GM12878 (cell line): ENCODE data around the gene ZNF426. TPM values are rescaled to one million over a fixed set of nuclear protein-coding genes. Genes with fewer than 3 reads are reported as not detected.

Experiments used
- ATAC-seq: fragments of 200-7000 bp; cut with Tn5 transposase; 3 replicates; pipeline ENCODE4 v1.9.1; 2020; ENCODE audit warnings: mild to moderate bottlenecking, moderate library complexity
- BruUV-seq: library from RNA; stranded (reverse); fragments of 400-500 nt; replicated peaks from 2 replicates; lab custom pipeline; 2021; lab: Mats Ljungman, UMichigan
- CTCF ChIA-PET: fragments of 300-600 bp; sonication (Branson Sonifier 250); formaldehyde crosslinking; extraction: SDS; loops from one replicate; lab custom pipeline; 2021; ENCODE audit warnings: inconsistent platforms; lab: Yijun Ruan, JAX
- POLR2A ChIA-PET: fragments of 350-600 bp; formaldehyde crosslinking; extraction: SDS; loops from one replicate; lab custom pipeline; 2021; ENCODE audit warnings: inconsistent platforms; lab: Charles Lee
- RAD21 ChIA-PET: fragments of 300-600 bp; sonication (Branson Sonifier 250); formaldehyde crosslinking; loops from one replicate; lab custom pipeline; 2023; ENCODE audit warnings: antibody characterized with exemption; ENCODE audit not compliant: unreplicated experiment; lab: Charles Lee
- SMC1A ChIA-PET: fragments of 300-600 bp; sonication (Branson Sonifier 250); formaldehyde crosslinking; loops from one replicate; lab custom pipeline; 2023; ENCODE audit not compliant: unreplicated experiment, uncharacterized antibody; lab: Charles Lee
- DNase-seq: peaks from one replicate; pipeline ENCODE4 v3.0.0-alpha.2; 2011; ENCODE audit warnings: low read depth, low spot score
- FAIRE-seq: peaks from 3 replicates; lab custom pipeline; 2011; peaks lifted over from hg19 to GRCh38; lab: Jason Lieb, UNC
- H2AFZ ChIP-seq: 2 replicates; pipeline ENCODE4 v1.6.0; 2011; ENCODE audit warnings: low read depth, low read length, control low read depth; ENCODE audit not compliant: control insufficient read depth
- H3K27ac ChIP-seq: 2 replicates; pipeline ENCODE4 v1.5.1; 2011; ENCODE audit warnings: control low read depth; ENCODE audit not compliant: control insufficient read depth, insufficient read depth
- H3K27me3 ChIP-seq, 2 experiments: replicated peaks in 1 of 2; 2 replicates each; pipeline versions ENCODE4 v1.6.0 to v1.6.1; 2011; ENCODE audit warnings: low read length in 1 of 2; ENCODE audit not compliant: control insufficient read depth in 2 of 2, insufficient read depth in 2 of 2
- H3K36me3 ChIP-seq, 2 experiments: 2 replicates each; pipeline ENCODE4 v1.5.1; 2011; ENCODE audit warnings: low read length in 1 of 2; ENCODE audit not compliant: control insufficient read depth in 2 of 2, insufficient read depth in 2 of 2
- H3K4me1 ChIP-seq: 2 replicates; pipeline ENCODE4 v1.6.1; 2011; ENCODE audit warnings: mild to moderate bottlenecking, low read length, moderate library complexity, mixed read lengths; ENCODE audit not compliant: control insufficient read depth, insufficient read depth
- H3K4me2 ChIP-seq: 2 replicates; pipeline ENCODE4 v1.6.0; 2011; ENCODE audit warnings: control low read depth; ENCODE audit not compliant: control insufficient read depth, insufficient read depth
- H3K4me3 ChIP-seq: fragments of 200-600 bp; sonication (generic); 2 replicates; pipeline ENCODE4 v1.5.1; 2016
- H3K79me2 ChIP-seq: 2 replicates; pipeline ENCODE4 v1.6.0; 2011; ENCODE audit warnings: low read length; ENCODE audit not compliant: control insufficient read depth, insufficient read depth
- H3K9ac ChIP-seq: 2 replicates; pipeline ENCODE4 v1.8.0; 2011; ENCODE audit warnings: low read length, control low read depth, mixed read lengths; ENCODE audit not compliant: control insufficient read depth, insufficient read depth
- H3K9me3 ChIP-seq: replicated peaks from 3 replicates; pipeline ENCODE4 v1.5.1; 2011; ENCODE audit warnings: mild to moderate bottlenecking, low read length; ENCODE audit not compliant: control insufficient read depth, insufficient read depth
- H4K20me1 ChIP-seq: 2 replicates; pipeline ENCODE4 v1.6.0; 2011; ENCODE audit not compliant: control insufficient read depth, insufficient read depth
- CBX3 ChIP-seq: fragments of 200-600 bp; sonication (generic); IDR thresholded peaks from 2 replicates; pipeline ENCODE4 v1.6.1; 2016; ENCODE audit warnings: low read depth, borderline replicate concordance
- DPF2 ChIP-seq: fragments of 450-650 bp; IDR thresholded peaks from 2 replicates; pipeline ENCODE4 v1.6.1; 2017; ENCODE audit warnings: mild to moderate bottlenecking
- ETV6 ChIP-seq, 2 experiments: fragments of 450-650 bp in 1 of 2; IDR thresholded peaks in 1 of 2; conservative IDR thresholded peaks in 1 of 2; 2 replicates each; pipeline ENCODE4 v1.6.1; 2014; ENCODE audit warnings: antibody characterized with exemption in 1 of 2, borderline replicate concordance in 1 of 2, low read depth in 1 of 2, mild to moderate bottlenecking in 1 of 2, moderate library complexity in 1 of 2
- FOXK2 ChIP-seq: fragments of 450-650 bp; IDR thresholded peaks from 2 replicates; pipeline ENCODE4 v1.6.1; 2017; ENCODE audit warnings: mild to moderate bottlenecking, moderate library complexity
- GATAD2B ChIP-seq: fragments of 450-650 bp; conservative IDR thresholded peaks from 2 replicates; pipeline ENCODE4 v1.6.1; 2017; ENCODE audit warnings: low read depth, mild to moderate bottlenecking, moderate library complexity
- HDAC2 ChIP-seq: fragments of 200-600 bp; sonication (generic); IDR thresholded peaks from 2 replicates; pipeline ENCODE4 v1.6.1; 2017
- MYB ChIP-seq: fragments of 150-350 bp; IDR thresholded peaks from 2 replicates; pipeline ENCODE4 v1.6.1; 2014; ENCODE audit warnings: mild to moderate bottlenecking, low read depth, low read length, borderline replicate concordance
- NFXL1 ChIP-seq: fragments of 450-650 bp; IDR thresholded peaks from 2 replicates; pipeline ENCODE4 v1.6.1; 2017; ENCODE audit warnings: antibody characterized with exemption, mild to moderate bottlenecking, borderline replicate concordance
- SIX5 ChIP-seq: IDR thresholded peaks from 2 replicates; pipeline ENCODE4 v1.6.1; 2011; ENCODE audit warnings: mild to moderate bottlenecking, low read depth, low read length, moderate library complexity; ENCODE audit not compliant: severe bottlenecking
- WGBS: methylation state at CpG from one replicate; pipeline ENCODE4 v1.1.6; 2016; ENCODE audit warnings: low lambda C conversion rate; ENCODE audit not compliant: insufficient replicate concordance, insufficient coverage; ENCODE audit errors: missing lambda C conversion rate; 5-methylcytosine and 5-hydroxymethylcytosine counted together
- in situ Hi-C: fragments of 300-500 bp; cut with MboI; formaldehyde crosslinking; loops from 9 replicates; pipeline ENCODE4 v1.14.3; 2018; ENCODE audit warnings: mixed read lengths
- intact Hi-C: fragments of 100-400 bp; cut with micrococcal nuclease; formaldehyde crosslinking; loops from one replicate; pipeline ENCODE4 v1.14.2; 2022; ENCODE audit not compliant: unreplicated experiment
- polyA plus RNA-seq, 11 experiments: library from polyadenylated mRNA; depleted of rRNA in 4 of 11; unstranded in 6 of 11; stranded (reverse) in 5 of 11; fragments of >200 nt; fragmentation: Nextera tagmentation in 4 of 11; fragmentation: Illumina TruSeq in 1 of 11; extraction: Ambion mirVana in 4 of 11; extraction: Trizol in 1 of 11; gene quantifications; 1 replicate in 1 of 11; 2 replicates in 10 of 11; pipeline versions ENCODE4 v1.2.1 to v1.2.3, GENCODE V29; 2011 to 2016; ENCODE audit warnings: inconsistent platforms in 2 of 11, missing spikeins in 2 of 11, low read depth in 1 of 11
- total RNA-seq, 4 experiments: library from RNA; depleted of rRNA in 3 of 4; stranded (reverse); fragments of >200 nt in 3 of 4; fragmentation: Illumina TruSeq in 1 of 4; extraction: Trizol in 1 of 4; gene quantifications; 2 replicates each; pipeline versions ENCODE4 v1.2.1 to v1.2.3, GENCODE V29; 2013 to 2021
- TF ChIP-seq, protein P1 (sequence below), 3 experiments: IDR thresholded peaks in 2 of 3; conservative IDR thresholded peaks in 1 of 3; 2 replicates each; pipeline ENCODE4 v1.5.1; 2011; ENCODE audit warnings: low read depth in 3 of 3, low read length in 3 of 3, mild to moderate bottlenecking in 3 of 3, control low read depth in 2 of 3, moderate library complexity in 2 of 3, inconsistent platforms in 1 of 3, mixed read lengths in 1 of 3; ENCODE audit not compliant: control insufficient read depth in 2 of 3, insufficient read depth in 1 of 3; ENCODE audit errors: extremely low read depth in 1 of 3
- TF ChIP-seq, protein P2 (sequence below): fragments of 450-650 bp; formaldehyde crosslinking; IDR thresholded peaks from 2 replicates; pipeline ENCODE4 v1.4.0; 2022; ENCODE audit warnings: mild to moderate bottlenecking, moderate library complexity
- TF ChIP-seq, protein P3 (sequence below): fragments of 450-650 bp; IDR thresholded peaks from 2 replicates; pipeline ENCODE4 v1.6.1; 2014; ENCODE audit warnings: mild to moderate bottlenecking

Gene ZNF426
- total and polyA plus RNA-seq, 10 of the 15 experiments (the other 5 are each of a cell fraction or from before 2014, with no cell fraction given): 3.0 to 11.3 (median 6.8) TPM

DNA sequence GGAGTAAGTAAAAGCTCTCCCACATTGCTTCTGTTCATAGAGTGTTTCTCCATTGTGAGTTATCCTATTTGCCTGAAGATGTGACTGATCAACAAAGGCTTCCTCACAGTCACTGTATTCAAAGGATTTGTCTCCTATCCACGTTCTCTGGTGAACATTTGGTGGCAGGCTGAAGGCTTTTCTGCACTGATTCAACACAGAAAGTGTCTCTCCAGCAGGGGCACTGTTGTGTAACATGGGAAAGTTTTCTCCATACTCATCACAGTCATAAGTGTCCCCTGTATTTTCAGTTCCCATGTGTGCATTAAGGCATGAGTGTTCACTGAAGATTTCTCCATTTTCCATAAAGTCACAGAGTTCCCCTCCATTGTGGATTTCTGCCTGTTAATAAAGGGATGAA lies 28.3 kb upstream of the ZNF426 start:
- CTCF ChIA-PET: no interaction called here
- no peak for DNase-seq
- in situ Hi-C loops (no loop called here), intact Hi-C loops (no loop called here)
- FAIRE-seq: no peak
- no peak overlapping the region for H3K9ac ChIP-seq
- 85% methylated on average over 1 of the region's 1 CpG for WGBS
- no peak overlapping the region for H3K4me2 ChIP-seq
- SMC1A ChIA-PET: no interaction called here
- no peaks in the 10 kb centered on the region for H4K20me1 ChIP-seq
- no peak overlapping the region for H3K27ac ChIP-seq
- RAD21 ChIA-PET: no interaction called here
- H3K79me2 ChIP-seq: peaks cover 4% of the 10 kb centered on the region
- TF ChIP-seq FOXK2 (no peak), SIX5 (no peak), NFXL1 (no peak), ETV6 (conservative IDR thresholded peaks at IDR 0.05 in 1 of 2, IDR thresholded peaks at IDR 0.05 in 1 of 2; ENCODE audit: borderline replicate concordance in 1 of 2, low read depth in 1 of 2) (no peak), HDAC2 (no peak), CBX3 (peak; percentile 19; the same call in 1 of the 2 replicates), DPF2 (no peak), MYB (no peak), GATAD2B (no peak)
- TF ChIP-seq, protein P1, sequence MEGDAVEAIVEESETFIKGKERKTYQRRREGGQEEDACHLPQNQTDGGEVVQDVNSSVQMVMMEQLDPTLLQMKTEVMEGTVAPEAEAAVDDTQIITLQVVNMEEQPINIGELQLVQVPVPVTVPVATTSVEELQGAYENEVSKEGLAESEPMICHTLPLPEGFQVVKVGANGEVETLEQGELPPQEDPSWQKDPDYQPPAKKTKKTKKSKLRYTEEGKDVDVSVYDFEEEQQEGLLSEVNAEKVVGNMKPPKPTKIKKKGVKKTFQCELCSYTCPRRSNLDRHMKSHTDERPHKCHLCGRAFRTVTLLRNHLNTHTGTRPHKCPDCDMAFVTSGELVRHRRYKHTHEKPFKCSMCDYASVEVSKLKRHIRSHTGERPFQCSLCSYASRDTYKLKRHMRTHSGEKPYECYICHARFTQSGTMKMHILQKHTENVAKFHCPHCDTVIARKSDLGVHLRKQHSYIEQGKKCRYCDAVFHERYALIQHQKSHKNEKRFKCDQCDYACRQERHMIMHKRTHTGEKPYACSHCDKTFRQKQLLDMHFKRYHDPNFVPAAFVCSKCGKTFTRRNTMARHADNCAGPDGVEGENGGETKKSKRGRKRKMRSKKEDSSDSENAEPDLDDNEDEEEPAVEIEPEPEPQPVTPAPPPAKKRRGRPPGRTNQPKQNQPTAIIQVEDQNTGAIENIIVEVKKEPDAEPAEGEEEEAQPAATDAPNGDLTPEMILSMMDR (IDR thresholded peaks at IDR 0.05 in 2 of 3, conservative IDR thresholded peaks at IDR 0.05 in 1 of 3; ENCODE audit: control insufficient read depth in 2 of 3, extremely low read depth in 1 of 3, insufficient read depth in 1 of 3, low read depth in 3 of 3, low read length in 3 of 3): 0 out of 6 replicates have a peak, but pooled peaks of 1 of the 3 experiments have one; percentile 2
- TF ChIP-seq, protein P2, sequence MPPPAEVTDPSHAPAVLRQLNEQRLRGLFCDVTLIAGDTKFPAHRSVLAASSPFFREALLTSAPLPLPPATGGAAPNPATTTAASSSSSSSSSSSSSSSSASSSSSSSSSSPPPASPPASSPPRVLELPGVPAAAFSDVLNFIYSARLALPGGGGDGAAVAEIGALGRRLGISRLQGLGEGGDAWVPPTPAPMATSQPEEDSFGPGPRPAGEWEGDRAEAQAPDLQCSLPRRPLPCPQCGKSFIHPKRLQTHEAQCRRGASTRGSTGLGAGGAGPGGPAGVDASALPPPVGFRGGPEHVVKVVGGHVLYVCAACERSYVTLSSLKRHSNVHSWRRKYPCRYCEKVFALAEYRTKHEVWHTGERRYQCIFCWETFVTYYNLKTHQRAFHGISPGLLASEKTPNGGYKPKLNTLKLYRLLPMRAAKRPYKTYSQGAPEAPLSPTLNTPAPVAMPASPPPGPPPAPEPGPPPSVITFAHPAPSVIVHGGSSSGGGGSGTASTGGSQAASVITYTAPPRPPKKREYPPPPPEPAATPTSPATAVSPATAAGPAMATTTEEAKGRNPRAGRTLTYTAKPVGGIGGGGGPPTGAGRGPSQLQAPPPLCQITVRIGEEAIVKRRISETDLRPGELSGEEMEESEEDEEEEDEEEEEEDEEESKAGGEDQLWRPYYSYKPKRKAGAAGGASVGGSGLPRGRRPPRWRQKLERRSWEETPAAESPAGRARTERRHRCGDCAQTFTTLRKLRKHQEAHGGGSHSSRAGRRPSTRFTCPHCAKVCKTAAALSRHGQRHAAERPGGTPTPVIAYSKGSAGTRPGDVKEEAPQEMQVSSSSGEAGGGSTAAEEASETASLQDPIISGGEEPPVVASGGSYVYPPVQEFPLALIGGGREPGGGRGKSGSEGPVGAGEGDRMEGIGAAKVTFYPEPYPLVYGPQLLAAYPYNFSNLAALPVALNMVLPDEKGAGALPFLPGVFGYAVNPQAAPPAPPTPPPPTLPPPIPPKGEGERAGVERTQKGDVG (CRISPR knock-in tag): no peak
- TF ChIP-seq, protein P3, sequence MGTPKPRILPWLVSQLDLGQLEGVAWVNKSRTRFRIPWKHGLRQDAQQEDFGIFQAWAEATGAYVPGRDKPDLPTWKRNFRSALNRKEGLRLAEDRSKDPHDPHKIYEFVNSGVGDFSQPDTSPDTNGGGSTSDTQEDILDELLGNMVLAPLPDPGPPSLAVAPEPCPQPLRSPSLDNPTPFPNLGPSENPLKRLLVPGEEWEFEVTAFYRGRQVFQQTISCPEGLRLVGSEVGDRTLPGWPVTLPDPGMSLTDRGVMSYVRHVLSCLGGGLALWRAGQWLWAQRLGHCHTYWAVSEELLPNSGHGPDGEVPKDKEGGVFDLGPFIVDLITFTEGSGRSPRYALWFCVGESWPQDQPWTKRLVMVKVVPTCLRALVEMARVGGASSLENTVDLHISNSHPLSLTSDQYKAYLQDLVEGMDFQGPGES: no peak
- peaks cover 75% of the 10 kb centered on the region for H3K9me3 ChIP-seq
- H3K27me3 ChIP-seq: no peaks in the 10 kb centered on the region
- H3K4me1 ChIP-seq: no peaks in the 10 kb centered on the region
- no peak overlapping the region for H2AFZ ChIP-seq
- peaks cover 17 to 56% of the 10 kb centered on the region in 2 experiments for H3K36me3 ChIP-seq
- POLR2A ChIA-PET: no interaction called here
- BruUV-seq: no TSS peak
- ATAC-seq: no peak
- no peak overlapping the region for H3K4me3 ChIP-seq
